Activated naive CD8-positive, alpha-beta T cell (primary cell): ENCODE results near the gene CEP170B.
A peak's percentile ranks its signal among the peaks of the same experiment; 100 is the strongest.

ENCODE experiments used
- H3K27ac Mint-ChIP-seq: one replicate; pipeline ENCODE4 v1.8.0; 2021; ENCODE audit warnings: mixed read lengths
- H3K27me3 Mint-ChIP-seq: one replicate; pipeline ENCODE4 v1.8.0; 2021; ENCODE audit warnings: mixed read lengths
- H3K36me3 Mint-ChIP-seq: one replicate; pipeline ENCODE4 v1.8.0; 2021; ENCODE audit warnings: mixed read lengths
- H3K4me1 Mint-ChIP-seq: one replicate; pipeline ENCODE4 v1.8.0; 2021; ENCODE audit warnings: low read depth, mixed read lengths
- H3K4me3 Mint-ChIP-seq: one replicate; pipeline ENCODE4 v1.8.0; 2021; ENCODE audit warnings: mild to moderate bottlenecking, mixed read lengths
- H3K9me3 Mint-ChIP-seq: one replicate; pipeline ENCODE4 v1.8.0; 2021; ENCODE audit warnings: low read depth, mixed read lengths

Gene CEP170B

GRCh38 chr14:104858811-104859426 lies 6.1 kb upstream of the CEP170B start:
- Mint-ChIP-seq H3K4me1 (no peaks in the 10 kb centered on the region), H3K27me3 (peaks cover 1% of the 10 kb centered on the region), H3K4me3 (no peak overlapping the region), H3K9me3 (no peaks in the 10 kb centered on the region), H3K27ac (no peak overlapping the region), H3K36me3 (no peaks in the 10 kb centered on the region)

- Mint-ChIP-seq H3K36me3 (no peaks in the 10 kb centered on the region), H3K27me3 (peaks cover 1% of the 10 kb centered on the region), H3K9me3 (no peaks in the 10 kb centered on the region), H3K4me3 (no peak overlapping the region), H3K4me1 (peaks cover 2% of the 10 kb centered on the region), H3K27ac (no peak overlapping the region)
Measured at GRCh38 chr14:104859900-104860299, 5.2 kb upstream of the CEP170B start.

- Mint-ChIP-seq H3K9me3 (no peaks in the 10 kb centered on the region), H3K4me1 (peaks cover 2% of the 10 kb centered on the region), H3K27ac (no peak overlapping the region), H3K4me3 (no peak overlapping the region), H3K27me3 (peaks cover 1% of the 10 kb centered on the region), H3K36me3 (no peaks in the 10 kb centered on the region)
Measured at GRCh38 chr14:104860414-104860813, 4.7 kb upstream of the CEP170B start.

GRCh38 chr14:104863131-104863862 lies 1.8 kb upstream of the CEP170B start:
- Mint-ChIP-seq H3K4me1 (peaks cover 2% of the 10 kb centered on the region), H3K4me3 (peak overlapping the region; percentile 7), H3K36me3 (no peaks in the 10 kb centered on the region), H3K9me3 (no peaks in the 10 kb centered on the region), H3K27me3 (peaks cover 3% of the 10 kb centered on the region), H3K27ac (no peak overlapping the region)

GRCh38 chr14:104863923-104864266 lies 1.2 kb upstream of the CEP170B start:
- H3K36me3 Mint-ChIP-seq, result no peaks in the 10 kb centered on the region
- H3K4me1 Mint-ChIP-seq, result peaks cover 2% of the 10 kb centered on the region
- H3K4me3 Mint-ChIP-seq, result peak overlapping the region; percentile 7
- no peak overlapping the region for H3K27ac Mint-ChIP-seq
- peaks cover 3% of the 10 kb centered on the region for H3K27me3 Mint-ChIP-seq
- no peaks in the 10 kb centered on the region for H3K9me3 Mint-ChIP-seq

DNA sequence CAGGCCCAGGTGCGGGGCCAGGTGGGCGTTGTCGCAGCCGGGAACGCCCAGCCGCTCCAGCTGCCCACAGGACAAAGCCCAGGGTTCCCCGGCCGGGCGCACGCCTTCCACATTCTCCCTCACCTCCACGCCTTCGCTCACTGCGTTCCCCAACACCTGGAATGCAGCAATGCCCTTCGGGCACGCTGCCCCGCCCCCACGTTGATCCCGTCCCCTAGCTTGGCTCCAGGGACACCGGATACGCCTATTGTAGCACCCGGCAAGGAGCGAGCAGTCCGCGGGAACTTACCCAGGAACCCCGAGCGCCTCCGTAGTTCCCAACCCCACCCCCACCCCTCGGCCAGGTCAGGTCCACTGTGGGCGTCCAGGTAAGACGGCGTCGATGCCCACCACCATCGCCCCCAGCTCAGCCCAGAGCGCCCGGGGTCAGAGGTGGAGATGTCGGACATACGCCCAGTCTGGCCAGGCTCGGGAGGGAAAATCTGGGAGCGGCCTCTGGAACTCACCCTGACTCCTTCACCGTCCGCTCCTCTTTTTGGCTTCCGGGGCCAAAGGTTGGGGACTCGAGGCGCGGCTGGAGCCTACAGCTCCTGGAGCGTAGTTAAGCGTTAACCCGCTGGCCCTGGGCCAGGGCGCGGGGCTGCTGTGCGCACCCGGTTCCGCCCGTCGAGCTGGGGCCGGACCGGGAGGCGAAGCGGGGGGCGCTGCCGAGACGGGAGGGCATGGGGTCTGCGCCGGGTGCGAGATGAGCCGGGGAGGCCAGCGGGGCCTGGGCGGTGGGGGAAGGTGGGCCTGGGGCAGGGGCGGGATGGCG lies 594 bp upstream of the CEP170B start:
- peak overlapping the region; percentile 44 for H3K4me3 Mint-ChIP-seq
- H3K27ac Mint-ChIP-seq, result no peak overlapping the region
- peaks cover 3% of the 10 kb centered on the region for H3K27me3 Mint-ChIP-seq
- H3K36me3 Mint-ChIP-seq, result no peaks in the 10 kb centered on the region
- no peaks in the 10 kb centered on the region for H3K9me3 Mint-ChIP-seq
- peaks cover 2% of the 10 kb centered on the region for H3K4me1 Mint-ChIP-seq

- Mint-ChIP-seq H3K27ac (no peak overlapping the region), H3K9me3 (no peaks in the 10 kb centered on the region), H3K4me3 (peak overlapping the region; percentile 49), H3K27me3 (peaks cover 3% of the 10 kb centered on the region), H3K36me3 (no peaks in the 10 kb centered on the region), H3K4me1 (peaks cover 2% of the 10 kb centered on the region)
Measured at GRCh38 chr14:104865631-104866441, 768 bp downstream of the CEP170B start.

- H3K27ac Mint-ChIP-seq, result no peak overlapping the region
- peak overlapping the region; percentile 64 for H3K4me3 Mint-ChIP-seq
- peaks cover 2% of the 10 kb centered on the region for H3K4me1 Mint-ChIP-seq
- H3K9me3 Mint-ChIP-seq, result no peaks in the 10 kb centered on the region
- no peaks in the 10 kb centered on the region for H3K36me3 Mint-ChIP-seq
- peaks cover 3% of the 10 kb centered on the region for H3K27me3 Mint-ChIP-seq
Measured at GRCh38 chr14:104866451-104867370, 1.6 kb downstream of the CEP170B start.

DNA sequence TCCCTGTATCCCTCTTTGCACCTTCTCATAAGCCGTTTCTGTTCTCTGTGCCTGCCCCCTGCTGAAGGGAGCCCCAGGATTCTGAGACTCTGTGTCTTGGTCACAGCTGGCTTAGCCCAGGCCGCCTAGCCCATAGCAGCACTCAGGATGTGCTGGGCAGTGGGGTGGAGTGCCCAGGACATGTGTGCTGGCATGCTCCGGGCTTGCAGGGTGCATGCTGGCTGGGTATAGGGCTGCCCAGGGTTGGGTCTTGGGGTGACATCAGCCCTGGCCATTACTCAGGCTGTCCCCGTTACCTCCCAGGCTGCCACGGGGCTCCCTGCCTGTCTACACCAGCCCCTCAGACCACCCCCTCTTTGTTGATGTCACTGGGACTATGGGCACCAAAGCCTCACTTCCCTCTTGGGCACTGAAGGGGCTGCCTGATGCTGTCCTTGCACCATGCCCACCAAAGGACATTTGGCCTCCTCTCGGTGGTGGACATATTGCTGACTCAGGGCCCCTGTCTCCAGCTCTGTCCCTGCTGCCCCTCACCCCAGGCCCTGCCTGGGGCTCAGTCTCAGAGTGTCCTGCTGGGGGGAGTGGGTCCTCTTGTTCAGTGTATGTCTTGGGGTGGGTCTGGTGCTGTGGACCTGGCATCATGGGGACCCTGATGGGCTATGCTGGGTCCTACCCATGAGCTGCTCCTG lies 2.4 kb downstream of the CEP170B start:
- Mint-ChIP-seq H3K27me3 (peaks cover 3% of the 10 kb centered on the region), H3K4me3 (peak overlapping the region; percentile 64), H3K27ac (no peak overlapping the region), H3K4me1 (peaks cover 2% of the 10 kb centered on the region), H3K36me3 (no peaks in the 10 kb centered on the region), H3K9me3 (no peaks in the 10 kb centered on the region)

GRCh38 chr14:104868060-104868740 lies 3.1 kb downstream of the CEP170B start:
- Mint-ChIP-seq H3K27ac (no peak overlapping the region), H3K9me3 (no peaks in the 10 kb centered on the region), H3K27me3 (peaks cover 1% of the 10 kb centered on the region), H3K4me3 (no peak overlapping the region), H3K36me3 (no peaks in the 10 kb centered on the region), H3K4me1 (peaks cover 2% of the 10 kb centered on the region)

DNA sequence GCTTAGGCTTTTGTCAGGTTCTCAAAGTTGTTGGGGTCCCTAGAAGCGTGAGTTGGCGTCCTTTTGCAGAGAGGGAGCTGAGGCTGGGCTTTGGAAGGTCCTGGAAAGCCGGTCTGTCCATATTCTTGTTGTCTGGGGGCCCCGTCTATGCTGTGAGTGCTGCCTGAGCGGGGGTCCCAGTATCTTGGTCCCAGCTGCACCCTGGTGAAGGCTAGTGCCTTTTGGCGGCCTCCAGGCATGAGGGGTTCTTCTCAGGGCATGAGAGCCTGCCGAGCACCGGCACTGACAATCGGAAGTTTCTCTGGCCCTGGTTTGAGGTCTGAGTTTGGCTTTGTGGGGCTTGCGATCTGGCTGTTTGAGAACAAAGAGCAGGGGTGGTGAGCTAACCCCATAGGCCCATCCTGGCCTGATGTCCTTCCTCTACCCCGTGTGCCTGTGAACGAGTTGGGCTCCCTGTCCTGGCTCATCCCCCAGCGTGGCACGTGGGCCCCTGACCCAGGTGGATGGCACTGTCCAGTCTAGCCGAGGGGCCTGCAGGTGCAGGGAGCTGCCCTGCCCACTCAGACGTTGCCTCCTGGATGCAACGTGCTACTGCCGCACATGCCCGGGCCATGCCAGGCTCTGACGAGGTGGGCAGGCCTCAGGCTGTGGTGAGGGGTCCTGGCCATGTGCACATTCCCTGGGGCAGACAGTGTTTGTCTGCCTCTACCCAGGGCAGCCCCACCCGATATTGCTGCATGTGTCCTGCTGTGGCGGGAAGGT lies 3.9 kb downstream of the CEP170B start:
- Mint-ChIP-seq H3K36me3 (no peaks in the 10 kb centered on the region), H3K4me3 (no peak overlapping the region), H3K27ac (no peak overlapping the region), H3K4me1 (peaks cover 2% of the 10 kb centered on the region), H3K9me3 (no peaks in the 10 kb centered on the region), H3K27me3 (peaks cover 1% of the 10 kb centered on the region)

DNA sequence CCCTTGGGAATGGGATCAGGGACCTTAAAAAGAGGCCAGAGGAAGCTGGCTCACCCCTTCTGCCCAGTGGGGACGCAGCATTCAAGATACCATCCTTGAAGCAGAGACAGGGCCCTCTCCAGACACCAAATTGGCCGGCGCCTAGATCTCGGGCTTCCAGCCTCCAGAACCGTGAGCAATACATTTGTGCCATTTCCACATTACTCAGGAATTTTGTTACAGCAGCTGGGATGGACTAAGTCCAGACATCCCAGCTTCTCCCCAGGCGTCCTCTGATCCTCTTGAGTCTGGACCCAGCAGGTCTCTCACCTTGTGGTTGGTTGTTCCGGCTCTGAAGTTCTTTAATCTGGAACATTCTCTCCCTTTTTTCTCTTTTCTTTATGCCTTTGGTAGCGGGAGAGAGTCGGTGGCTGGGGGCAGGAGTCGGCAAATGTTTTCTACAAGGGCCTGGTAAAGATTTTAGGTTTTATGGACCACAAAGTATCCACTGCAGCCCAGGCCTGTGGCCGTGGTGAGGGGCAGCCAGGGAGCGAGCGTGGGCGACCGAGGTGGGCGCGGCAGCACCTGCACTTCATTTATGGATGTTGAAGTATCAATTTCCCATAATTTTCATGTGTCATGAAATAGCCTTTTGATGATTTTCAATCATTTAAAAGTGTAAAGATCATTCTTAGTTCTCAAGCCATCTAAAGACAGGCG lies 4.8 kb downstream of the CEP170B start:
- Mint-ChIP-seq H3K27ac (no peak overlapping the region), H3K36me3 (no peaks in the 10 kb centered on the region), H3K4me3 (no peak overlapping the region), H3K4me1 (no peaks in the 10 kb centered on the region), H3K9me3 (no peaks in the 10 kb centered on the region), H3K27me3 (peaks cover 1% of the 10 kb centered on the region)
